Measurements from ENCODE around the gene TEX14.
"Not testable (repeated sequence)": the region's sequence is repeated elsewhere in the genome, so short reads cannot be mapped to it uniquely, and the experiment has no call there.

The TEX14 gene

GRCh38 chr17:58690033-58690432 lies 1.8 kb downstream of the TEX14 start:
- not testable (repeated sequence) for DNase-seq

GRCh38 chr17:58688521-58688920 lies 3.3 kb downstream of the TEX14 start:
- no peak for DNase-seq

GRCh38 chr17:58686980-58687379 lies 4.9 kb downstream of the TEX14 start:
- no peak for DNase-seq

- not testable (repeated sequence) for DNase-seq
Observed at GRCh38 chr17:58684462-58684861, 7.4 kb downstream of the TEX14 start.

- DNase-seq, result no peak
Observed at GRCh38 chr17:58684003-58684402, 7.8 kb downstream of the TEX14 start.

GRCh38 chr17:58680038-58680369 lies 11.8 kb downstream of the TEX14 start:
- DNase-seq, result no peak

GRCh38 chr17:58679263-58680037 lies 12.4 kb downstream of the TEX14 start:
- DNase-seq, result no peak

- DNase-seq, result not testable (repeated sequence)
Observed at GRCh38 chr17:58678287-58678686, 13.6 kb downstream of the TEX14 start.

- no peak for DNase-seq
Observed at GRCh38 chr17:58677194-58677880, 14.5 kb downstream of the TEX14 start.

GRCh38 chr17:58671969-58672368 lies 19.9 kb downstream of the TEX14 start:
- no peak for DNase-seq

GRCh38 chr17:58669853-58670252 lies 22.0 kb downstream of the TEX14 start:
- no peak for DNase-seq

GRCh38 chr17:58668598-58668935 lies 23.3 kb downstream of the TEX14 start:
- no peak for DNase-seq

- no peak for DNase-seq
Observed at GRCh38 chr17:58667934-58668597, 23.8 kb downstream of the TEX14 start.

- DNase-seq, result peak; percentile 56 to 82
Observed at GRCh38 chr17:58666858-58667267, 25.0 kb downstream of the TEX14 start.

GRCh38 chr17:58665946-58666857 lies 25.6 kb downstream of the TEX14 start:
- DNase-seq, result no peak

- DNase-seq, result no peak
Observed at GRCh38 chr17:58664302-58664701, 27.5 kb downstream of the TEX14 start.

GRCh38 chr17:58661499-58661898 lies 30.3 kb downstream of the TEX14 start:
- no peak for DNase-seq

- DNase-seq, result no peak
Observed at GRCh38 chr17:58660621-58661020, 31.2 kb downstream of the TEX14 start.

GRCh38 chr17:58659714-58660084 lies 32.1 kb downstream of the TEX14 start:
- DNase-seq, result not testable (repeated sequence)

GRCh38 chr17:58658804-58659713 lies 32.8 kb downstream of the TEX14 start:
- DNase-seq, result peak; percentile 90 to 91

- DNase-seq, result peak; percentile 12 to 23
Observed at GRCh38 chr17:58657962-58658803, 33.7 kb downstream of the TEX14 start.
